IMR-90 (cell line): ENCODE data around the gene DRAP1. TPM values are rescaled to one million over a fixed set of nuclear protein-coding genes. Genes with fewer than 3 reads are reported as not detected.

ENCODE experiments used
- ATAC-seq: fragments of 200-7000 bp; cut with Tn5 transposase; 2 replicates; pipeline ENCODE4 v1.9.1; 2020; ENCODE audit warnings: low read depth, mild to moderate bottlenecking, moderate library complexity
- BruUV-seq: library from RNA; stranded (reverse); fragments of 400-500 nt; replicated peaks from 2 replicates; lab custom pipeline; 2021; lab: Mats Ljungman, UMichigan
- CTCF ChIA-PET: fragments of 300-600 bp; formaldehyde crosslinking; extraction: SDS; loops from one replicate; lab custom pipeline; 2021; ENCODE audit warnings: antibody characterized with exemption; lab: Yijun Ruan, JAX
- POLR2A ChIA-PET: fragments of 300-600 bp; sonication (Branson Sonifier 250); formaldehyde crosslinking; loops from one replicate; lab custom pipeline; 2022; ENCODE audit warnings: antibody characterized with exemption; ENCODE audit not compliant: unreplicated experiment; lab: Charles Lee
- DNase-seq: peaks from one replicate; pipeline ENCODE4 v3.0.0; 2013
- H2AFZ ChIP-seq: replicated peaks from 2 replicates; pipeline ENCODE3; 2013; ENCODE audit warnings: low read length, mild to moderate bottlenecking; ENCODE audit not compliant: poor library complexity
- H2AK5ac ChIP-seq: 2 replicates; pipeline ENCODE4 v1.6.1; 2013; ENCODE audit warnings: low read depth, low read length, inconsistent platforms
- H2AK9ac ChIP-seq: replicated peaks from 2 replicates; pipeline ENCODE3; 2013; ENCODE audit warnings: mild to moderate bottlenecking, low read depth, low read length, moderate library complexity; ENCODE audit not compliant: poor library complexity
- H2BK120ac ChIP-seq: 2 replicates; pipeline ENCODE4 v1.6.1; 2013; ENCODE audit warnings: low read depth, low read length, inconsistent platforms
- H2BK15ac ChIP-seq: 3 replicates; pipeline ENCODE4 v1.6.1; 2013; ENCODE audit warnings: low read depth, low read length, inconsistent platforms
- H2BK20ac ChIP-seq: 2 replicates; pipeline ENCODE4 v1.6.1; 2013; ENCODE audit warnings: low read depth, mild to moderate bottlenecking, inconsistent platforms, low read length, moderate library complexity
- H2BK5ac ChIP-seq: 2 replicates; pipeline ENCODE4 v1.6.1; 2013; ENCODE audit warnings: mild to moderate bottlenecking, low read depth, low read length, inconsistent platforms; ENCODE audit not compliant: poor library complexity, severe bottlenecking
- H3K14ac ChIP-seq: replicated peaks from 2 replicates; pipeline ENCODE4 v1.6.1; 2013; ENCODE audit warnings: low read depth, low read length, inconsistent platforms
- H3K18ac ChIP-seq: 2 replicates; pipeline ENCODE4 v1.6.1; 2013; ENCODE audit warnings: low read depth, low read length, control low read depth
- H3K23ac ChIP-seq: 2 replicates; pipeline ENCODE4 v1.6.1; 2013; ENCODE audit warnings: low read depth, low read length, inconsistent platforms
- H3K27ac ChIP-seq: 2 replicates; pipeline ENCODE4 v1.5.1; 2013; ENCODE audit warnings: mild to moderate bottlenecking, control low read depth, low read length; ENCODE audit not compliant: insufficient read depth
- H3K27me3 ChIP-seq: 2 replicates; pipeline ENCODE4 v1.6.1; 2013; ENCODE audit warnings: low read length; ENCODE audit not compliant: control insufficient read depth, insufficient read depth
- H3K36me3 ChIP-seq: 2 replicates; pipeline ENCODE4 v1.6.1; 2013; ENCODE audit warnings: low read length, mixed read lengths; ENCODE audit not compliant: control insufficient read depth, insufficient read depth
- H3K4ac ChIP-seq: 2 replicates; pipeline ENCODE4 v1.6.1; 2013; ENCODE audit warnings: low read depth, low read length, inconsistent platforms
- H3K4me1 ChIP-seq: 2 replicates; pipeline ENCODE4 v1.6.1; 2013; ENCODE audit warnings: low read length, mixed read lengths; ENCODE audit not compliant: control insufficient read depth, insufficient read depth
- H3K4me2 ChIP-seq: 2 replicates; pipeline ENCODE4 v1.6.1; 2013; ENCODE audit warnings: low read depth, mild to moderate bottlenecking, control low read depth, low read length, moderate library complexity
- H3K4me3 ChIP-seq: 2 replicates; pipeline ENCODE4 v1.5.1; 2013; ENCODE audit warnings: low read depth, mild to moderate bottlenecking, control low read depth, low read length, moderate library complexity; ENCODE audit not compliant: insufficient read depth
- H3K56ac ChIP-seq: 2 replicates; pipeline ENCODE4 v1.6.1; 2013; ENCODE audit warnings: low read length, inconsistent platforms; ENCODE audit not compliant: insufficient read depth; ENCODE audit errors: extremely low read depth
- H3K79me1 ChIP-seq, 2 experiments: 2 replicates each; pipeline ENCODE4 v1.6.1; 2013; ENCODE audit warnings: low read length in 2 of 2, inconsistent platforms in 1 of 2, low read depth in 1 of 2
- H3K9ac ChIP-seq: 2 replicates; pipeline ENCODE4 v1.6.1; 2013; ENCODE audit warnings: low read depth, low read length, control low read depth
- H3K9me1 ChIP-seq: 2 replicates; pipeline ENCODE4 v1.6.1; 2013; ENCODE audit warnings: low read length, inconsistent platforms; ENCODE audit not compliant: insufficient read depth
- H3K9me3 ChIP-seq: 2 replicates; pipeline ENCODE4 v1.6.1; 2013; ENCODE audit warnings: low read length; ENCODE audit not compliant: control insufficient read depth, insufficient read depth
- H4K20me1 ChIP-seq: 2 replicates; pipeline ENCODE4 v1.6.1; 2013; ENCODE audit warnings: low read length, inconsistent platforms; ENCODE audit not compliant: insufficient read depth
- H4K5ac ChIP-seq: 2 replicates; pipeline ENCODE4 v1.6.1; 2013; ENCODE audit warnings: mild to moderate bottlenecking, low read depth, low read length, control low read depth
- H4K8ac ChIP-seq, 2 experiments: 2 replicates each; pipeline ENCODE4 v1.6.1; 2013; ENCODE audit warnings: low read depth in 2 of 2, low read length in 2 of 2, control low read depth in 1 of 2, inconsistent platforms in 1 of 2
- H4K91ac ChIP-seq: 2 replicates; pipeline ENCODE4 v1.6.1; 2013; ENCODE audit warnings: low read depth, low read length, inconsistent platforms; ENCODE audit not compliant: insufficient read depth
- CEBPB ChIP-seq: IDR thresholded peaks from 2 replicates; pipeline ENCODE4 v1.6.1; 2012; ENCODE audit warnings: low read depth, low read length, improper control_type of control experiment
- CHD1 ChIP-seq: IDR thresholded peaks from 2 replicates; pipeline ENCODE4 v1.6.1; 2012; ENCODE audit warnings: low read depth, low read length, improper control_type of control experiment
- CTCF ChIP-seq: conservative IDR thresholded peaks from 2 replicates; pipeline ENCODE4 v1.5.1; 2012; ENCODE audit warnings: mild to moderate bottlenecking, low read depth, low read length, improper control_type of control experiment
- FOS ChIP-seq: fragments of 150-350 bp; IDR thresholded peaks from 2 replicates; pipeline ENCODE4 v1.6.1; 2016; ENCODE audit warnings: low read depth, low read length
- MAFK ChIP-seq: IDR thresholded peaks from 2 replicates; pipeline ENCODE4 v1.6.1; 2012; ENCODE audit warnings: low read depth, low read length, improper control_type of control experiment
- NFE2L2 ChIP-seq: fragments of 150-350 bp; IDR thresholded peaks from 2 replicates; pipeline ENCODE4 v1.6.1; 2016; ENCODE audit warnings: low read depth, mild to moderate bottlenecking, low read length
- USF2 ChIP-seq: fragments of 150-350 bp; IDR thresholded peaks from 2 replicates; pipeline ENCODE4 v1.6.1; 2017; ENCODE audit warnings: mild to moderate bottlenecking, antibody characterized with exemption, low read length, low read depth
- WGBS, 2 experiments: methylation state at CpG; one replicate each; pipeline versions ENCODE4 v1.1.5 to v1.1.7; 2013; ENCODE audit warnings: missing lambda C conversion rate in 2 of 2; ENCODE audit not compliant: insufficient read length in 1 of 2; ENCODE audit errors: extremely low coverage in 2 of 2; 5-methylcytosine and 5-hydroxymethylcytosine counted together
- dilution Hi-C: fragments of 300-500 bp; cut with HindIII; formaldehyde crosslinking; loops from one replicate; pipeline ENCODE4 v1.14.3; 2018; ENCODE audit warnings: low sequenced_read_pairs; ENCODE audit not compliant: unreplicated experiment
- in situ Hi-C: fragments of 300-500 bp; cut with MboI; formaldehyde crosslinking; loops from 3 replicates; pipeline ENCODE4 v1.14.3; 2019; ENCODE audit warnings: low sequenced_read_pairs, inconsistent platforms, mixed read lengths
- intact Hi-C: fragments of 100-400 bp; cut with micrococcal nuclease; formaldehyde crosslinking; loops from 2 replicates; pipeline ENCODE4 v1.10.0; 2022
- polyA plus RNA-seq, 3 experiments: library from polyadenylated mRNA; depleted of rRNA; stranded (reverse); fragments of >200 nt; gene quantifications; 2 replicates each; pipeline ENCODE4 v1.2.3, GENCODE V29; 2012; ENCODE audit warnings: low replicate concordance in 1 of 3
- total RNA-seq: library from RNA; depleted of rRNA; stranded (reverse); fragments of >200 nt; gene quantifications from 2 replicates; pipeline ENCODE4 v1.2.3, GENCODE V29; 2012

Gene DRAP1
- total and polyA plus RNA-seq, 2 of the 4 experiments (the other 2 are of a cell fraction), result 237 to 344 TPM

GRCh38 chr11:65932558-65932919, 13.3 kb downstream of the DRAP1 start:
- H3K36me3 ChIP-seq, result no peaks in the 10 kb centered on the region
- H4K20me1 ChIP-seq, result no peaks in the 10 kb centered on the region
- intact Hi-C loops (no loop called here), in situ Hi-C loops (no loop called here), dilution Hi-C loops (no loop called here)
- H3K4me3 ChIP-seq, result no peak overlapping the region
- no peaks in the 10 kb centered on the region for H3K79me1 ChIP-seq
- BruUV-seq, result no TSS peak
- H3K27ac ChIP-seq, result no peak overlapping the region
- no peak overlapping the region for H4K8ac ChIP-seq
- TF ChIP-seq MAFK (no peak), NFE2L2 (no peak), USF2 (peak; percentile 82), CHD1 (no peak), CEBPB (no peak), FOS (no peak), CTCF (peak; percentile 3; the same call in 1 of the 2 replicates)
- no peaks in the 10 kb centered on the region for H3K9me3 ChIP-seq
- 83% methylated on average over 2 of the region's 9 CpGs; no CpG with 5 or more reads in 1 of the 2 experiments for WGBS, 2 experiments
- H3K4me1 ChIP-seq, result peaks cover 4% of the 10 kb centered on the region; the same call in 1 of the 2 replicates
- no peak overlapping the region for H2AK5ac ChIP-seq
- no peak overlapping the region for H3K4ac ChIP-seq
- no peak overlapping the region for H2BK5ac ChIP-seq
- no peaks in the 10 kb centered on the region for H3K27me3 ChIP-seq
- H4K91ac ChIP-seq, result no peak overlapping the region
- ATAC-seq (peak; percentile 46), DNase-seq (no peak)
- no peak overlapping the region for H3K4me2 ChIP-seq
- no peak overlapping the region for H4K5ac ChIP-seq
- no peak overlapping the region for H2BK120ac ChIP-seq
- no peak overlapping the region for H3K14ac ChIP-seq
- no peak overlapping the region for H3K9ac ChIP-seq
- CTCF ChIA-PET, result interaction anchor here (0.7 kb wide), 1 partner anchor 19 kb away, joined by 3 read pairs; no protein-coding TSS in a partner anchor
- no peak overlapping the region for H2AK9ac ChIP-seq
- peak overlapping the region; percentile 74 for H2AFZ ChIP-seq
- no peak overlapping the region for H2BK20ac ChIP-seq
- no peak overlapping the region for H3K18ac ChIP-seq
- POLR2A ChIA-PET, result no interaction called here
- no peak overlapping the region for H2BK15ac ChIP-seq
- H3K9me1 ChIP-seq, result no peaks in the 10 kb centered on the region; the same call in 1 of the 2 replicates
- no peak overlapping the region for H3K56ac ChIP-seq
- no peak overlapping the region for H3K23ac ChIP-seq
